Suprapubic skin (tissue), 3 donors: ENCODE data around the gene DMPK.

ENCODE experiments used
- POLR2A ChIP-seq, 2 donors: fragments of 450-650 bp; IDR thresholded peaks; one replicate each; pipeline ENCODE4 v1.6.1; 2017; ENCODE audit warnings: antibody characterized with exemption in 2 of 2, mild to moderate bottlenecking in 2 of 2, moderate library complexity in 2 of 2
- TF ChIP-seq, protein P1 (sequence below), 2 donors: fragments of 200-600 bp in 1 of 2; fragments of 450-650 bp in 1 of 2; sonication (generic) in 1 of 2; IDR thresholded peaks; one replicate each; pipeline ENCODE4 v1.5.1; 2016 to 2019; ENCODE audit warnings: antibody characterized with exemption in 2 of 2, mild to moderate bottlenecking in 1 of 2, moderate library complexity in 1 of 2

DNA sequence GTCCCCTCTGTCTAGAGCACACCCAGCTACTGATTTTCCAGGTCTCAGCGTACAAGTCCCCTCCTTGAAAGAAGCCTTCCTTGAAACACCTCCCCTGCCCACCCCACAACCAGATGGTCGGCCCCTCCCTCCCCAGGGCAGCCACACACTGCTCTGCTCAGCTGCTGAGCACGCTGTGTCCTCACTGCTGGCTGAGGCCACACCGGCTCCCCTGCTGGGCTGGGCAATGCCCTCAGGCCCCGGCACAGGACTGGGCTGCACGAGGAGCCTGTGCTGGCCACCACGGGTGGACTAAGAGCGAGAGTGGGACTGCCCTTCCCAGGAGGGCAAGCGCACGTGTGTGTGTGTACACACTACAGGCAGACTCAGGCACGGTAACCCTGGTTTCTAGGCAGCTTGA, 44.6 kb upstream of the DMPK start:
- no peak for TF ChIP-seq POLR2A (IDR thresholded peaks at IDR 0.05)
- TF ChIP-seq, protein P1, sequence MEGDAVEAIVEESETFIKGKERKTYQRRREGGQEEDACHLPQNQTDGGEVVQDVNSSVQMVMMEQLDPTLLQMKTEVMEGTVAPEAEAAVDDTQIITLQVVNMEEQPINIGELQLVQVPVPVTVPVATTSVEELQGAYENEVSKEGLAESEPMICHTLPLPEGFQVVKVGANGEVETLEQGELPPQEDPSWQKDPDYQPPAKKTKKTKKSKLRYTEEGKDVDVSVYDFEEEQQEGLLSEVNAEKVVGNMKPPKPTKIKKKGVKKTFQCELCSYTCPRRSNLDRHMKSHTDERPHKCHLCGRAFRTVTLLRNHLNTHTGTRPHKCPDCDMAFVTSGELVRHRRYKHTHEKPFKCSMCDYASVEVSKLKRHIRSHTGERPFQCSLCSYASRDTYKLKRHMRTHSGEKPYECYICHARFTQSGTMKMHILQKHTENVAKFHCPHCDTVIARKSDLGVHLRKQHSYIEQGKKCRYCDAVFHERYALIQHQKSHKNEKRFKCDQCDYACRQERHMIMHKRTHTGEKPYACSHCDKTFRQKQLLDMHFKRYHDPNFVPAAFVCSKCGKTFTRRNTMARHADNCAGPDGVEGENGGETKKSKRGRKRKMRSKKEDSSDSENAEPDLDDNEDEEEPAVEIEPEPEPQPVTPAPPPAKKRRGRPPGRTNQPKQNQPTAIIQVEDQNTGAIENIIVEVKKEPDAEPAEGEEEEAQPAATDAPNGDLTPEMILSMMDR (IDR thresholded peaks at IDR 0.05): no peak
